ENCODE measurements around the gene MME.

DNA sequence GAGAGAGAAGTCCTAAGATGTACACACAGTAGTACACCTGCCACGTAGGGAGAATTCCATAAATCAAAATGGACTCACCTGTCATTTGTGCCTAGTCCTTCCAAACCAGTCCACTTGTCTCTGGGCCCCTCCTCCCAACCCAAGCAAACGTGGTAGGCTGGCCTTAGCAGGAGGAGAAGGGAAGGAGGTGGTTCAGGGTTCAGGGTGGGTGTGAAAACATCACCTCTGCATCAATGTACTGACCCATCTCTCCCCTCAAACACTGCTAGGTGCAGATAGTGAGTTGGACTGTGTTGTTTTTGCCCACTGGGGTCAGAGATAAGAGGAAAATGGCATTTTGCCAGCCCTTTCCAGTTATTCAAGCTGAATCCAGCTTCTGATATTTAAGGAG, 99.3 kb downstream of the MME start:
- TF ChIP-seq, protein P1, sequence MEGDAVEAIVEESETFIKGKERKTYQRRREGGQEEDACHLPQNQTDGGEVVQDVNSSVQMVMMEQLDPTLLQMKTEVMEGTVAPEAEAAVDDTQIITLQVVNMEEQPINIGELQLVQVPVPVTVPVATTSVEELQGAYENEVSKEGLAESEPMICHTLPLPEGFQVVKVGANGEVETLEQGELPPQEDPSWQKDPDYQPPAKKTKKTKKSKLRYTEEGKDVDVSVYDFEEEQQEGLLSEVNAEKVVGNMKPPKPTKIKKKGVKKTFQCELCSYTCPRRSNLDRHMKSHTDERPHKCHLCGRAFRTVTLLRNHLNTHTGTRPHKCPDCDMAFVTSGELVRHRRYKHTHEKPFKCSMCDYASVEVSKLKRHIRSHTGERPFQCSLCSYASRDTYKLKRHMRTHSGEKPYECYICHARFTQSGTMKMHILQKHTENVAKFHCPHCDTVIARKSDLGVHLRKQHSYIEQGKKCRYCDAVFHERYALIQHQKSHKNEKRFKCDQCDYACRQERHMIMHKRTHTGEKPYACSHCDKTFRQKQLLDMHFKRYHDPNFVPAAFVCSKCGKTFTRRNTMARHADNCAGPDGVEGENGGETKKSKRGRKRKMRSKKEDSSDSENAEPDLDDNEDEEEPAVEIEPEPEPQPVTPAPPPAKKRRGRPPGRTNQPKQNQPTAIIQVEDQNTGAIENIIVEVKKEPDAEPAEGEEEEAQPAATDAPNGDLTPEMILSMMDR (IDR thresholded peaks at IDR 0.05), result no peak
- TF ChIP-seq POLR2A (IDR thresholded peaks at IDR 0.05), result no peak
